Daoy (cell line): Measurements from ENCODE around the gene EHD1. TPM values are rescaled to one million over a fixed set of nuclear protein-coding genes. Genes with fewer than 3 reads are reported as not detected.
A peak's percentile ranks its signal among the peaks of the same experiment; 100 is the strongest.

Experiments used
- DNase-seq: peaks from one replicate; pipeline ENCODE4 v3.0.0-alpha.2; 2015; ENCODE audit warnings: low read depth
- total RNA-seq: library from RNA; depleted of rRNA; stranded (reverse); fragments of >200 nt; shearing (Covaris generic); gene quantifications from 2 replicates; pipeline ENCODE4 v1.2.3, GENCODE V29; 2014

Gene EHD1
- total RNA-seq, 1 experiment from 2014 or later = 35.6 TPM

DNA sequence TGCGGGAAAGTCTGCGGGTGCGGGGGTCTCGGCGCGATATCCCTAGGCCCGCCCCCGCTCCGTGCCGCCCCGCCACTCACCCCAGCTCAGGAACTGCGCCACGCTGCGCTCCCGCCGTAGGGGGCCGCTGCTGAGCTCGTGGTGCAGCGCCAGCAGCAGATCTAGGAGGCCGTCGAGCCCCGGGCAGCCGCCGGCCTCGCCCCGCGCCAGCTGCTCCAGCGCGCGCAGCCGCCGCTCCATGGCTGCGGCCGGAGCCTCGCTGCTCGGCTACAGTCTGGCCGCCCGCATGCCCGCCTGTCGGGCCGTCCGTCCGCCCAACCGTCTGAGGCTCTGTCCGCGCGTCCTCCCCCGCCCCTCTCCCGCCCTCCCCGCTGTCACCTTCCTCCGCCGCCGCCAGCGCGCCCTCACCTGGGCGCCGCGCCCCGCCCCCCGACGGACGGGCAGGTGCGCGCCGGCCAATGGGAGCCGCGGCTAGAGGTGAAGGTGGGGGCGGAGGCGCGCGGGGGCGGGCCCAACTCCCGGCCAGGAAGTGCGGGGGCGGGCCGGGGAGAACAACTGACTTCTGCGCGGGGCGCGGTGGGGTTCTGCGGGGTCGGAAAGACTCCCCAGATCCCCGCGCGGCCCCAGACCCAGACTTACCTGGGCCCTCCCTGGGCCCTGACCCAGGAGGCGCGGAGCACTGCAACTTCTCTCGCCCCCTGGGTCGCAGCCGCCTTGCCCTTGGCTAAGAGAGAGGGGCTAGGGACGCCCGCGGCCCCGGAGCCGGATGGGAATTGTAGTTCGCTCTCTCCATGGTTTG lies 33.9 kb downstream of the EHD1 start, which contains the start of gene CDC42BPG:
CDC42BPG (minus strand) TSS at position 324 of the 799 bp plus-strand sequence; CDS start at position 240, 84 bp downstream.
- peak; percentile 71 for DNase-seq

DNA sequence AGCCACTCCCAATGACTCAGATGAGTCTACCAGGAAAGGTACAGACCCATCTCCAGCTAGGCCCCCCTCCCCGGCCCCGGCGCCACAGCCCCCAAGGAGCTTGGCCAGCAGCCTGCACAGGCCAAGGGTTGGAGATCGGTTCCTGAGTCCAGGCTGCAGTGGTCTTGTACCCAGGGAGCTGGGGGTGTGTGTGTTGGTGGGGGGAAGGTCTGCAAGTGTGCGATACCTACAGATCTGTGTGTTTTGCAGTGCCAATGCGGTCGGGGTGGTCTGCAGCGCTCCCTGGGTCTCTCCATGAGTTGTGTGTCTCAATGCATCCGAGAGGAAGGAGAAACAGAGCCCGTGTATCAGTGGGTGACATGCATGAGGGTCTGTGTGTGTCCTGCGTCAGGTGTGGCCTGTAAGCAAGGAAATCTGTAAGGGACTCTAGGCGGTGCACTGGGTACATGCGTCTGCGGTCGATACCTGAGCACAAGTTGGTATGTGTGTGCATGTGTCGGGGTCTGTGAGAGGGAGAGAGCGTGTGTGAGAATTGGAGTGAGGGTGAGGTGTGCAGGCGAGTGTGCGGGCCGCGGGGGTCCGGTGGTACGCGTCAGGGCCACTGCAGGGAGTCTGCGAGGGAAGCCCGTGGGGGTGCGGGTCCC lies 34.6 kb downstream of the EHD1 start:
- DNase-seq = no peak

DNA sequence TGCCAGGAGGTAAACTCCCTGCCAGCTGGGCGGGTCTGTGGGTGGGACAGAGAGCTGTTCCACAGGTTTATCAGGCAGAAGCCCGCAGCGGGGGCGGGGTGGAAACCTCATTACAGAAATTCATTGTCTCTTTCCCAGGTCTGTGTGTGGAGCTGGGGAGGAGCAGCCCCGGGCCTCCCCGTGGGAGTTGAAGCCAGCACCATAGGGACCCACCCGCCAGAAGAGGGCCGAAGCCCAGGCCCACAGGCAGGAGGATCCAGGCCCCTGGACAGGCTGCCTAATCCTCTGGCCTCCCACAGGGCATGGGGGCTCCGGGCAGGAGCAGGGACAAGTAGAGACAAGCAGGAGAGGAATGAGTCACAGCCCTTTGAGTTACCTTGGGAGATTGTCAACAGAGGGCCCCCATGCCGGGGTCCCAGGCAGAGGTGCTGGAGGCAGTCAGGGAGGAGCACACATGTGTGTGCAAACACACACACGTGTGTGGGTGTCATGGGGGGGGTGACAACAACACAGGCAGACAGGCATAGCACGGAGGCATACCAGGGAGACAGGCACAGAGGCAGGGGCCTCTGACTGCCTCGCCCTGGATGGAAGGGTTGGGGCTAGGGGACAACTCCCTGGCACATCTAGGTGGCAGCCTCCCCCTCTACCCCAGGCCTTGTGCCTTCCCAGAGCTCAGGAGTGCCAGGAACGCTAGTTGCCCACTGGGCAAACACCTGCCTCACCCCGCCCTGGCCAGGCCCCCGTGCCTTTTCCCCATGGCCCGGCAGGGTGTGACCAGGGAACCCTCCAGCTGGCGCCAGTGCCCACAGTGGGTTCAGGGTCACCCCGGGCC lies 35.4 kb downstream of the EHD1 start:
- peak; percentile 39 for DNase-seq

DNA sequence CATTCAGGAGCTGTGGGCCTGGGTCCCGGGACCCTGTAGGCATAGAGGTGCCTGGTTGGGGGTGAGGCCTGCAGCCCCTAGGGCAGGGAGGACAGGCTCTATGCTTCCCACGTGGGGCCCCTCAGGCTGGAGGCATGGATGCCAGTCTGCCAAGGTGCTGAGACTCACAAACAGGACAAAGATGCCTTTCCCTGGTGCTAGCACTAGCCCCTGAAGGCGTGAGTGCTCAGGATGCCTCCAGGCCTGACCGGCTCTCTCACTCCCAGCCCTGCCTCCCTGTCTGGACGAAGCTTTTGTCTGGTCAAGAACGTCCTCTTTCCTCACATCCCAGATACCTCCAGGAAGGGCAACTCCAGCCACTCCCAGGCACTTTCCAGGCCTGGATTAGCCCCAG lies 36.1 kb downstream of the EHD1 start:
- DNase-seq = no peak

DNA sequence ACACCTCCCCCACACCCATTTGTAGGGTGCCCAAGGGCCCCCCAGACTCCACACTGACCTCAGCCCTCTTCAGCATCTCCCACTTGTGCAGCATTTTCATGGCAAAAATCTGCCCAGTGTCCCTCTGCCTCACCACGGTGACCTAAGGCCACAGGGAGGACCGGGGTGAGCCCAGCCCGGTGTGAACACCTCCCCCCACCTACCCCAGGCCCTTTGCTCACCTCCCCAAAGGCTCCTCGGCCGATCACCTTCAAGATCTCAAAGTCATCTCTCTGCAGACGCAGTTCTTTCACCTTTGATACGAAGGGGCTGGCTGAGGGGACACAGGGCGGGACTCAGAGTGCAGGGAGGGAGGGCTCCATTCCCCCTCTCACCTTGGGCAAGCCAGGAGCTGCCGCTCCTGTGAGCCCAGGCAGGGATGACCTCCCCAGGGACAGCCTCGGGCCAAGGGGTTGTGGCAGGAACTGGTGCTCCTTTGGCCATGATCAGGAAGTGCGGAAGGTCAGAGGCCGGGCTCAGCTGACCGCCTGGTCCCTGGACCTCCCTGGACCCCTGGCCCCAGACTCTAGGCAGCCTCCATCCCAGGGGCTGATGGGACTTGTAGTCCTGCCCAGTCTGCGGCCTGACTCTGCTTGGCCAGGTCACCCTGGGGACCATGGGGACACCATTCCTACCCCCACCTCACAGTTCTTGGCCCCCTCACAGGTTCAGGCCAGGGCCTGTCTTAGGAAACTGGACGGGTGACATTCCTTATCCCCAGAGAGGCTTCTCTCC lies 36.6 kb downstream of the EHD1 start:
- no peak for DNase-seq

DNA sequence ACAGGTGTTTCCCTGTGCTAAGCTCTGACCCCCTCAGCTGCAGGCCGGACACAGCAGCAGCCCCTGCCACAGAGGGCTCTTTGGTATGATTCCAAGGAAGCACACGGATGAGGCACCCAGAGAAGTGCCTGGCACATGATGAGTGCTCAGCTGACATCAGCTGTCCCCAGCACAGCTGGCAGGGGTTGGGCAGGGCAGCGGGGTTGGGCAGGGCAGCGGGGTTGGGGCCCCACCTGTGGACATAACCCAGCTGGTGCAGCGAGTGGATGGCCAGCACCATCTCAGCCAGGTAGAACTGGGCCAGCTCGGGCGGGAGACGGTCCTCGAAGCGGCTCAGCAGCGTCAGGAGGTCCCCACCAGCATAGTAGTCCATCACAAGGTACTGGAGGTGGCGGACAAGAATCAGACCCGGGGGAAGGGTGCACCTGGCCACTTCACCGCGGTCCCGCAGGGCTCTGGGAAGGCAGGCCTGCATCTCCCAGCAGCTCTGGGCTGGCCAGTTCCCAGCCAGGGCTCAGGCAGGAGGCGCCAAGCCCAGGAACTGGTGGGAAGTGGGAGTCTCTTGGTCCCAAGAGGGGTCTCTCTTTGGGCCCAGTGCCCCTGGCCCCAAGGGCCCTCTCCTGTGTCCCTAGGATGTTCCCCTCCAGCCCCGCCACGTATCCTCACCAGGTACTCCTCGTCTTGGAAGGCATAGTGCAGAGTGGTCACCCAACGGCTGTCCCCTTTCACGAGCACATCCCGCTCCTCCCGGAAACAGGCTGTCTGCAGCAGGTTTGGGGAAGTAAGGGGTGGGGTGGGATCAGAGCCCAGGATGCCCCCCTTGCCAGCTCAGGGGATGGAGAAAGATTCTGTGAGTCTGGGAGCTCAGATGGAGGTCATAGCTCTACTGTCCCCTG lies 38.3 kb downstream of the EHD1 start:
- no peak for DNase-seq

DNA sequence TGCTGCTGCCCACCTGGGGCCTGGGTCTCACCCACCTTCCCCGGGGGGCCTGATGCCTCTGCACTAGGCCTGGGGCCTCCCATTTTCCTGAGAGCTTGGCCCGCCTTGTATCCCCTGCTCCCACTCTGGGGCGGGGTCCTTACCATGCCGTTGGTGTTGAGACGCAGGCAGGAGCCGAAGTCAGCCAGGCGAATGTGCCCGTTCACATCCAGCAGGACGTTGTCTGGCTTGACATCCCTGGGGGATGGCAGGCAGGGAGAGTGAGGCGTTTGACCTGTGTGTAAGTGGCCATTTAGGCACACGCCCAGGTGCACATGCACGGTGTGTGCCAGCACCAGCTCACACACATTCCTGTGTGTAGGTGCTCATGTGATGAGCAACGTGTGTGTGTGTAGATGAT lies 39.1 kb downstream of the EHD1 start:
- DNase-seq = no peak

DNA sequence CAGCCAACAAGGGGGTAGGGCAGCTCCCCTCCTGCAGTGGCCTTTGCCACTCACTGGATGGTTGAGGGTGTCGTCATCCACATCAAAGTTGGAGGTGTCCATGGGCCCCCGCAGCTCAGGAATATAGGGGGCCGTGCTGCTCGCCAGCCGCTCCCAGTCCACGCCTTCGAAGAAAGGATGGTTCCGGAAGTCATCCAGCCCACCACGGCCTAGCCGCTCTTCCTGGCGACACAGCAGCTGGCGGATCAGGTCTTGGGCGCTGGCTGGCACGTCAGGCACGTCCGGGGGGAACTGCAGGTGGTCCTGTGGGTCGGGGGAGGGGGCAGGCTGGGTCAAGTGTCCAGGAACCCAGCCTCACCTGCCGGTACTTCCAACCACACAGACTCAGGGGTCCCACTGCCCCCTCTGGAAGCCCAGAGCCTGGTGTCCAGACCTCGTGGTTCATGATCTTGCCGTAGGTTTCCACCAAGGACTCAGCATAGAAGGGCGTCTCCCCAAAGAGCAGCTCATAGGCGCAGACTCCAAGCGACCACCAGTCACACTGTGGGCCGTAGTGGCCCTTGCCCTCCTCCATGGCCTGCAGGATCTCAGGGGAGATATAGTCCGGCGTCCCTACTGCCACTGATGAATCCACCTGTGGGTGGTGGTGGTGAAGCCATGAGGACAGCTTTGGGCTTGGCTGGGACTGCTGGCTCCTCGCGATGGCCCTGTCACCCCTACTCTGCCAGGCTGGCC lies 39.7 kb downstream of the EHD1 start:
- DNase-seq = no peak

DNA sequence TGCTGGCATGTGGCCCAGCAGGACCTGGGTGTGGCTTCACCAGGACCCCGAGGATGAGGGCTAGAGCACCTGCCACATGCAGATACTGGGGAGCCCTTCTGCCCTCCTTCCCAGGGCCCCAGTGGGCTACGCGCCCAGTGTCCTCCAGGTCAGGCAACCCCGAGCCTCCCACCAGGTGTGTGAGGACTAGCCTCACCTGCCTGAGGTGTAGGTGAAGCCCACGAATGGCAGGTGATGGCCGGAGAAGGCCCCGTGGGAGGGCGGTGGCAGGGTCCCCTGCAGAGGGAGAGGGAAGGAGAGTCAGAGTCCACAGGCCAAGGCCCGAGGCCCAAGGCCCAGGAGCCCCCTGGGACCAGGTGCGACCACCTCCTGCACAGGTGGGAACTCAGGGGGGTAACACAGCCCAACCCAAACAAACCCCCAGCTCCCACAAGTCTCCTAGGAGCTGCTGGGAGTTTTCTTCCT lies 40.5 kb downstream of the EHD1 start:
- DNase-seq = no peak

DNA sequence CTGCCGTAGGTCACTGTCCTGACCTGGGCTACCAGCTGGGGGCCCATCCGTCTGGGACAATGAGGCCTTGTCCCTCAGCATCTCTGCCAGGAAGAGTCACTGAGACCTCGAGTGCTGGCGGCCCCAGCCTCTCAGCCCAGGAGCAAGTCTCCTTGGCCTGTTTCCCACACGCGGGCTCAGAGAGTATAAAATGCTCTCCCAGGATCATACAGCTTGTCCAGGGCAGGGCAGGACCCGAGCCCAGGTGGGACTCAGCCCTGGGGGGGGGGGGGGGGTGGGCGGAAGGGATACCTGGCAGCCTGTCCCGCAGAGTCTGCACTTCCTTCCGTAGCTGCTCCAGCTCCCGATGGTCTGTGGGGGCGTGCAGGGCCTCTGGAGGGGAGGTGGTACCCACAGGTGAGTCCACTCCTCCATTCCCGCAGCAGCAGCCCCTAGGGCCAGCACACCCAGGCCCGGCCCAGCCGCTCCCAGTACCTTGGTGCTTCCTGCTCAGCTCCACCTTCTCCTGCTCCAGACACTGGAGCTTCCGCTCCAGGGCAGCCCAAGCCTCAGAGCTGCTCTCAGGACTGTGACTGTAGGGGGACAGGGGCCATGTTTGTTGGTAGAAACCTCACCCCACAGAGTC lies 41.9 kb downstream of the EHD1 start:
- DNase-seq = no peak

DNA sequence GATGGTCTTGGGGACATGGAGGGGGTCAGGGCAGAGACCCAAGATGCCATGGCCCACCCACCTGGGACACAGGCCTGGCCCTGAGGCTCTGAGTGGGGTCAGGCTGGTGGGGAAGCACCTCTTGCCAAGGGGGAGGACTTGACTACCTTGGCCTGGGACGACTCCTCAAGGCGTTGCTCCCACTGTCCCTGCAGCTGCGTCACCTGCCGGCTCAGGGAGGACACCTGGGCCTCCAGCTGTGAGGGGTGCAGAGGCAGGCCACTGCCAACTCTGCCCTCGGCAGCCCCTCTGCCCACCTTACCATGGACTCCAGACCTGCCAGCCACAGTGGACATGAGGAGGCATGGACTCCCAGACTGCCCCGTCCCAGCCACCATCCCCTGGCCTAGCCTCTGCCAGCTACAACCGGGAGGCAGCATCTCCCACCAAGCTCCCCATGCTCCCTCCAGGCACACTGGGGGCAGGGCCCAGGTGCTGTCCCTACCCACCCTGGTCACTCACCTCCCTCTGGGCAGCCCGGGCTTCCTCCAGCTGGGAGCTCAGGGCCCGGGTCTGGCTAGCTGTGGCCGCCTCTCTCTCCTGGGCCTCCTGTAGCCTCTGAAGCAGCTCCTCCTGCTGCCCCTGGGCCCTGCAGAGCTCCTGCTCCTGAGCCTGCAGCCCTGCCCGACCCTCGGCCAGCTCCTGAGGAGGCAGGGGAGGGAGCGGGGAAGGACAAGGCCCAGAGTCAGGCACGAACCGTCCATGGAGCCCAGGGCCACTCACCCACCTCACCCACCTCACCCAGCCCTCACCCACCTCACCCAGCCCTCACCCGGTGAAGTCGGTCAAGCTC lies 42.6 kb downstream of the EHD1 start:
- no peak for DNase-seq

DNA sequence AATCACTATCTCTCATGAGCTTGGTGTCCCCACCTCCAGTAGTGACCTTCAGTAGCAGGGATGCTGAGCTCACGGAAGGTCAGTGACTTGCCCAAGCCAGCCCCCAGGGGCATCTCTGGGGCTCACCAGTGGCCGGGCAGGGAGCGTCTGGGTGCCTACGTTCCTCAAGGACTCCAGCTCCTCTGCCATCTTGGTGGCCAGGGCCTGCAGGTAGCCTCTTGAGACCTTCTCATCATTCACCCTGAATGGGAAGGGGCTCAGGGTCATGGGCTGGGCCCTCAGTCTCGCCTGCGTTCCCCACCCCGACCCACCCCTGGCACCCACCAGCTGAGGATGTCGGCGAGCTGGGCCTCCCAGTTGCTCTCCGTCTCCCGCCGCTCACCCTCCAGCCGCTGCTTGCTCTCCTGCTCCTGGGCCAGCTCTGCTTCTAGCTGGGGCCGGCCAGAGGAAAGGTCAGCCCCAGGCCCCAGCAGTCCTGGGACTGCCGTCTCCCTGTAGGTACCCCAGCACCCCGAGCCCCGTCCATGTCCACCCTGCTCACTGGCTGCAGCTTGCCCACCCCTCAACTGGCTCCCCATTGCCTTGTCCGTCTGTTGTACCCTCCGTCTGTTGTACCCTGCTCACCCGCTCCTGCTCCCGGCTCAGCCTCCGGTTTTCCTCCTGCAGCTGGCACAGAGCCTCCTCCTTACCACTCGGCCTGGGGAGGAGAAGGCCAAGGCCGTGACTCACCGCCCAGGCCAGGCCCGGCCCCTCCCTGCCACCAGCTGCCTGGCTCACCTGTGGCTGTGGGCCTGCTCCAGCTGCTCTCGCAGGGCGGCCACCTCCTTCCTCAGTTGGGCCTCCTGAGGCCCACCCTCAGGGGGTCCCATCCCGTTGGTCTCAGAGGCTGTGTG lies 43.5 kb downstream of the EHD1 start:
- DNase-seq = peak; percentile 91

DNA sequence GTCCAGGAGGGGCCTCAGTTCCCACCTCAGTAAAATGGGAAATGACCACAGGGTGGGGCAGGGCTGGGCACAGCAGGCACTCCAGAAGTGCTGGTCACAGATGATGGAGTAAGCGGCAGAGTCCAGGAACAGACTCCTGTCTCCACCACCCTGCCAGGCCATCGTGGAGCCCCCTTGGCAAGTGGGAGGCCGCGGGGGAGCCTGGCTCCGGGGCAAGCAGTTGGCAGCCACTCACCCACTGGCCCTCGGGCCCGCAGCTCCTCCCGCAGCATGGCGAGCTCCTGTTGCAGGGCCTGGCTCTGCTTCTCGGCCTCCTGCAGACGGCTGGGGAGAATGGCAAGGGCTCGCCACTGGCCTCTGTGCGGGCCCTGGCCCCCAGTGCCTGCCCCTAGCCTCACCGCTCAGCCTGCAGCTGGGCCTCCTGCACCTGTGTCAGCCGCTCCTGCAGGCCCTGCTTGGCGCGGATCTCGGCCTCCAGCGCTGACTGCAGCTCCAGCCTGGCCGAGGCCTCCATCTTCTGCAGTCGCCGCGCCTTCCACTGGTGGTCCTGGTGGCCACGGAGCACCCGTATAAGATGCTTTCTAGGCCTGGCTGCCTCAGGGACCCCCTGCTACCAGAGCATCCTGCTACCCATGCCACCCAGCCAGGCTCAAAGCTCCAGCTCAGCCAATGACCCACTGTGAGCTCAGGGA lies 44.2 kb downstream of the EHD1 start:
- no peak for DNase-seq

DNA sequence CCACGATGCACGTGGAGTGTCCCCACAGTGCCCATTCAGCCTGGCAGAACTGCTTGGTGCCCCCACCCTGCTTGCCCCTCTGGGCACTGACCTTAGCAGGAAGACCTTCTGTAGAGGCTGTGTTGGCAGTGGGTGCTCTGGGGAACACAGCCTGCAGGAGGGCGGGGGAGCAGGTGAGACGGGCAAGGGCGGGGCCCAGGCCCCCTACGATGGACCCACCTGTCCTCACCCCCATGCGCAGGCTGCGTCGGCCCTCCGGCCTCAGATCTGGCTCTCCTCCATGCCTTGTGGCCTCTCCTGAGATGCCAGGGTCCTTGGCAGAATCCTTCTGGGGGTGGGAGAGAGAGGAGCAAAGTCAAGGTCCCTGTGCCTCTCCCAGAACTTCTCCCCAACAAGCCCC lies 44.9 kb downstream of the EHD1 start:
- no peak for DNase-seq

DNA sequence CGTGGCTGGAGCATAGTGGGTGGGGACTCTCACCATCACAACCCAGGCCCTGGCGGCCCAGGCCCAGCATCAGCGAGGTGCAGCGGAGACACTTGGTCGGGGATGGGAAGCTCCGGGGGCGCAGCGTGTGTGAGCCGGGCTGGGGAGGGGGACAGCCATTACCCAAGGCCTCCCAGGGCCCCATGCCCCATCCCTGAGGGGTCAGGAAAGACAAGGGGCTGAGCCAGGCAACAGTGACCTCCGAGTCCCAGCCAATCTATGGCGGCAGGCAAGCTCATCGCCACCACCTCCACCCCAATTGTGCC lies 45.3 kb downstream of the EHD1 start:
- no peak for DNase-seq

DNA sequence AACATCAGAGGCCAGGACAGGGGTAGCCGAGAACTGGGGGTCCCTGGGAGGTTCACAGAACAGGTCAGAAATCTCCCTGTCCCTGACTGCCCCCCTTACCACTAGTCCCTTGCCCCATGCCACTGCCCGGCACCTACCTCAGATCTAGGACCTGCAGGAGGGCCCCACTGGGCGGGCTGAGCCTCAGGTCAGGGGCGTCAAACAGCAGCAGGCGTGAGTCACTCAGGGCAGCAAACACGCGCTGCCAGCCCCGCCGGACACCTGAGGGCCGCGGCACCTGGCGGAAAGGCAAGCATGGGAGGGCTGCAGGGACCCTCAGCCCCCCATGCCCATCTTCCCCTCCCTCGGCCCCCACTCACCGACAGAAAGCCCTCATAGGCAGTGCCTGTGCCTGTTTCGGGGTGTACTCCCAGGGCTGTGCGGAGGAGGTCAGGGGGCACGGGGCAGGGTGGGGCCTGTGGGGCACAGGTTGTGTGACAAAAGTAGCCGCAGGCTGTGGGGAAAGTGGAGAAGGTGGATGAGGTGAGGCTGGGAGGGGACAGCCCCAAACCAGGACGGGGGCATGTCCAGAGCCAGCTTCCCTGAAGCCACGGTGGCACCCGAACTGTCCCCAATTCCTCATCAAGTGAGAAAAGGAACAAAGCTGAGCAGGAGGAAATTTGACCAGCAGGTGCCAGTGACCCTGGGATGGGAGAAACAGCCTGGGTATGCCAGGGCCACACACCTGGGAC lies 45.8 kb downstream of the EHD1 start:
- no peak for DNase-seq
